H1 (cell line): Measurements from ENCODE around the gene TNFRSF8. TPM values are rescaled to one million over a fixed set of nuclear protein-coding genes. Genes with fewer than 3 reads are reported as not detected.

ENCODE experiments used
- CTCF ChIA-PET: fragments of 300-600 bp; sonication (Branson Sonifier 250); formaldehyde crosslinking; loops from one replicate; lab custom pipeline; 2021; ENCODE audit not compliant: partially characterized antibody; lab: Charles Lee
- POLR2A ChIA-PET: fragments of 300-600 bp; sonication (Branson Sonifier 250); formaldehyde crosslinking; loops from one replicate; lab custom pipeline; 2021; ENCODE audit warnings: inconsistent platforms; ENCODE audit not compliant: partially characterized antibody; lab: Charles Lee
- DNase-seq, 2 experiments: peaks; one replicate each; pipeline versions ENCODE4 v3.0.0 to v3.0.0-alpha.2; 2010 to 2022; ENCODE audit warnings: low spot score in 2 of 2, low read depth in 1 of 2, mixed read lengths in 1 of 2
- FAIRE-seq: peaks from 2 replicates; lab custom pipeline; 2011; peaks lifted over from hg19 to GRCh38; lab: Jason Lieb, UNC
- H2AFZ ChIP-seq: 2 replicates; pipeline ENCODE4 v1.8.1; 2012; ENCODE audit warnings: low read length, inconsistent platforms
- H2AK5ac ChIP-seq: 2 replicates; pipeline ENCODE4 v1.6.1; 2013; ENCODE audit warnings: low read depth, low read length
- H2BK120ac ChIP-seq: replicated peaks from 2 replicates; pipeline ENCODE3; 2013; ENCODE audit warnings: low read depth, low read length, inconsistent platforms
- H2BK12ac ChIP-seq: 2 replicates; pipeline ENCODE4 v1.6.1; 2013; ENCODE audit warnings: low read depth, low read length
- H2BK15ac ChIP-seq: 2 replicates; pipeline ENCODE4 v1.6.1; 2013; ENCODE audit warnings: low read length
- H2BK20ac ChIP-seq: 2 replicates; pipeline ENCODE4 v1.6.1; 2013; ENCODE audit warnings: low read length
- H2BK5ac ChIP-seq: 2 replicates; pipeline ENCODE4 v1.6.1; 2013; ENCODE audit warnings: low read depth, low read length
- H3K14ac ChIP-seq: 2 replicates; pipeline ENCODE4 v1.6.1; 2013; ENCODE audit warnings: inconsistent platforms; ENCODE audit not compliant: insufficient read length
- H3K18ac ChIP-seq: 2 replicates; pipeline ENCODE4 v1.6.1; 2013; ENCODE audit warnings: low read length; ENCODE audit errors: extremely low read depth
- H3K23ac ChIP-seq: 2 replicates; pipeline ENCODE4 v1.6.1; 2013; ENCODE audit warnings: inconsistent platforms; ENCODE audit not compliant: insufficient read length
- H3K23me2 ChIP-seq: 2 replicates; pipeline ENCODE4 v1.6.1; 2013; ENCODE audit warnings: low read depth, low read length
- H3K27ac ChIP-seq: 2 replicates; pipeline ENCODE4 v1.6.1; 2011; ENCODE audit warnings: low read depth, low read length, inconsistent platforms
- H3K27me3 ChIP-seq, 4 experiments: replicated peaks in 1 of 4; 1 replicate in 1 of 4; 2 replicates in 3 of 4; pipeline versions ENCODE4 v1.6.1 to v1.8.1; 2011 to 2013; ENCODE audit warnings: low read length in 3 of 4, mild to moderate bottlenecking in 3 of 4, inconsistent platforms in 2 of 4, mixed read lengths in 2 of 4, moderate library complexity in 1 of 4; ENCODE audit not compliant: control insufficient read depth in 3 of 4, insufficient read depth in 3 of 4; ENCODE audit errors: extremely low read depth in 1 of 4
- H3K36me3 ChIP-seq, 4 experiments: 2 replicates each; pipeline versions ENCODE4 v1.6.1 to v1.8.1; 2011 to 2013; ENCODE audit warnings: mild to moderate bottlenecking in 4 of 4, low read length in 3 of 4, moderate library complexity in 2 of 4, control low read depth in 1 of 4, inconsistent platforms in 1 of 4; ENCODE audit not compliant: insufficient read depth in 4 of 4, control insufficient read depth in 2 of 4
- H3K4ac ChIP-seq: replicated peaks from 2 replicates; pipeline ENCODE3; 2013; ENCODE audit warnings: low read length, low read depth, mixed read lengths, inconsistent platforms; ENCODE audit not compliant: insufficient read length
- H3K4me1 ChIP-seq, 4 experiments: replicated peaks in 1 of 4; 1 replicate in 1 of 4; 2 replicates in 3 of 4; pipeline versions ENCODE4 v1.6.1 to v1.8.1; 2011 to 2013; ENCODE audit warnings: low read length in 3 of 4, inconsistent platforms in 2 of 4, mixed read lengths in 1 of 4; ENCODE audit not compliant: insufficient read depth in 4 of 4, control insufficient read depth in 3 of 4
- H3K4me2 ChIP-seq, 2 experiments: 2 replicates each; pipeline versions ENCODE4 v1.6.1 to v1.8.1; 2011 to 2013; ENCODE audit warnings: low read depth in 2 of 2, low read length in 2 of 2, control low read depth in 1 of 2, inconsistent platforms in 1 of 2, mild to moderate bottlenecking in 1 of 2; ENCODE audit not compliant: insufficient read depth in 1 of 2
- H3K4me3 ChIP-seq, 4 experiments: fragments of 200-600, 300-600 bp in 1 of 4; sonication (generic), shearing (Covaris generic), sonication (Bioruptor Twin) in 1 of 4; 2 replicates each; pipeline versions ENCODE4 v1.5.1 to v1.8.1; 2011 to 2016; ENCODE audit warnings: low read length in 4 of 4, low read depth in 3 of 4, control low read depth in 2 of 4, inconsistent platforms in 2 of 4, mild to moderate bottlenecking in 2 of 4, mixed read lengths in 1 of 4, moderate library complexity in 1 of 4; ENCODE audit not compliant: insufficient read depth in 2 of 4; ENCODE audit errors: extremely low read depth in 1 of 4
- H3K56ac ChIP-seq: replicated peaks from 2 replicates; pipeline ENCODE3; 2013; ENCODE audit warnings: low read depth, mild to moderate bottlenecking, mixed read lengths, low read length, inconsistent platforms; ENCODE audit not compliant: insufficient read length
- H3K79me1 ChIP-seq: 2 replicates; pipeline ENCODE4 v1.6.1; 2013; ENCODE audit warnings: low read depth, low read length, control low read depth
- H3K79me2 ChIP-seq, 2 experiments: 2 replicates each; pipeline versions ENCODE4 v1.6.1 to v1.8.1; 2012 to 2013; ENCODE audit warnings: low read length in 2 of 2, mild to moderate bottlenecking in 2 of 2, inconsistent platforms in 1 of 2; ENCODE audit not compliant: insufficient read depth in 2 of 2, control insufficient read depth in 1 of 2
- H3K9ac ChIP-seq, 4 experiments: replicated peaks in 1 of 4; 1 replicate in 1 of 4; 2 replicates in 3 of 4; pipeline versions ENCODE4 v1.6.1 to v1.8.1; 2011 to 2013; ENCODE audit warnings: low read depth in 3 of 4, low read length in 3 of 4, control low read depth in 2 of 4, mild to moderate bottlenecking in 2 of 4, moderate library complexity in 2 of 4, inconsistent platforms in 1 of 4; ENCODE audit errors: extremely low read depth in 1 of 4
- H3K9me3 ChIP-seq, 2 experiments: 2 replicates each; pipeline versions ENCODE4 v1.6.1 to v1.8.1; 2012 to 2013; ENCODE audit warnings: mild to moderate bottlenecking in 2 of 2, moderate library complexity in 2 of 2, control low read depth in 1 of 2, inconsistent platforms in 1 of 2, low read depth in 1 of 2, low read length in 1 of 2, mixed read lengths in 1 of 2; ENCODE audit not compliant: insufficient read depth in 2 of 2
- H4K20me1 ChIP-seq, 2 experiments: replicated peaks in 1 of 2; 2 replicates each; pipeline versions ENCODE3 to v1.8.1; 2011 to 2013; ENCODE audit warnings: inconsistent platforms in 2 of 2, low read length in 2 of 2, mild to moderate bottlenecking in 1 of 2; ENCODE audit not compliant: insufficient read depth in 2 of 2, control insufficient read depth in 1 of 2
- H4K5ac ChIP-seq: 2 replicates; pipeline ENCODE4 v1.6.1; 2013; ENCODE audit warnings: low read length, low read depth, mixed read lengths, inconsistent platforms; ENCODE audit not compliant: insufficient read length
- H4K8ac ChIP-seq: 2 replicates; pipeline ENCODE4 v1.8.0; 2013; ENCODE audit warnings: mild to moderate bottlenecking, moderate library complexity, low read length, inconsistent platforms; ENCODE audit not compliant: insufficient read depth; ENCODE audit errors: extremely low read depth
- H4K91ac ChIP-seq: replicated peaks from 2 replicates; pipeline ENCODE3; 2013; ENCODE audit warnings: low read length, mixed read lengths, inconsistent platforms; ENCODE audit not compliant: insufficient read length
- ZNF274 ChIP-seq: IDR thresholded peaks from 2 replicates; pipeline ENCODE4 v1.7.0; 2012; ENCODE audit warnings: low read length, borderline replicate concordance; ENCODE audit errors: extremely low read depth
- WGBS, 2 experiments: shearing (Covaris generic) in 1 of 2; methylation state at CpG; one replicate each; pipeline versions ENCODE4 v1.1.6 to v1.1.7; 2013 to 2015; ENCODE audit warnings: low lambda C conversion rate in 2 of 2, mixed read lengths in 2 of 2, inconsistent platforms in 1 of 2, low coverage in 1 of 2, missing lambda C conversion rate in 1 of 2; ENCODE audit not compliant: insufficient replicate concordance in 2 of 2, insufficient coverage in 1 of 2, insufficient read length in 1 of 2; ENCODE audit errors: extremely low coverage in 1 of 2, missing lambda C conversion rate in 1 of 2; 5-methylcytosine and 5-hydroxymethylcytosine counted together
- polyA plus RNA-seq, 7 experiments: library from polyadenylated mRNA; depleted of rRNA in 3 of 7; stranded (reverse) in 5 of 7; unstranded in 2 of 7; fragments of >200 nt in 5 of 7; fragments of 200-250 nt in 2 of 7; gene quantifications; 1 replicate in 5 of 7; 2 replicates in 1 of 7; 4 replicates in 1 of 7; pipeline versions ENCODE4 v1.2.1 to v1.2.3, GENCODE V29; 2011 to 2013; ENCODE audit warnings: missing spikeins in 2 of 7, mixed read lengths in 2 of 7
- total RNA-seq: library from RNA; stranded (reverse); fragmentation: NEBNext Ultra II Directional; extraction: Animal tissue kit (Norgen Biotek cat#: 25700); gene quantifications from 2 replicates; pipeline ENCODE4 v1.2.1, GENCODE V29; 2021

Gene TNFRSF8
- total and polyA plus RNA-seq, 2 of the 8 experiments (the other 6 are each of a cell fraction or from before 2014, with no cell fraction given), result 23.2 to 32.7 TPM

DNA sequence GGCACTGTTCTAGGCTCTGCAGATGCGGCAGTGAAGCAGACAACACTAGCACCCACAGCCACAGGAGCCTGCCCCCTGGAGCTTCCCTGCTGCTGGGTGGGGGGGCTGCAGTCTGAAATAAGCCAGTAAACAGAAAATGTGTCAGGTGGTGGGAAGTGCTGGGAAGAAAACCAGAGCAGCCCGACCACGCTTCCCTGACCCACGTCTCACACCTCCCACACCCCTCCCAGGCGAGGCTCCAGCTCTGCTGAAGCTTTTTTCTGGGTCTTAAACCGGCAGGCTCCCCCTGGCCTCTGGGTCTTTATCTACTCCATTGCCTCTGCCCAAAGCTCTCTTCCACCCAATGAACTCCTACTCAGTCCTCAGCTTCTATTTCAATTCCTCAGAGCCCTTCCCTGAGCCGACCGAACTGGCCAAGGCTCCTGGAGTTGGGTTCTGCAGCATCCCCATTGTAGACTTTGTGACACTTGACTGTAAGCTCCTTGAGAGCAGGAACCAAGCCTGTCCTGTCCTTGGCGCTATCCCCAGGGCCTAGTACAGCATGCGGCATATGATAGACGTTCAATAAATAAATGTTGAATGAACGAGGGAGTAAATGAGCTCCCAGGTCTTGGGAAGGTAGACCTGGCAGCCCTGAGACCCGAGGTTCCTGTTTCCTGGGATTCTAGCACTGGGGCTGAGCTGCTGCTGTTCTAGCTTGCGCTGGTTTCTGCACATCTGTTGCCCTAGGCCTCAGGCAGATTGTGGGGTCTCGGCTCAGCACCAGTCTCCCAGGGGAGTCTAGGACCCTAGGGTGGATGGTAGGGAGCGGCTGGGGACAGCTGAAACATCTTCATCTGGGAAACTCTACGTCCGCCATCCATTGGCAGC, 25.4 kb upstream of the TNFRSF8 start:
- Histone ChIP-seq H3K79me1 (no peaks in the 10 kb centered on the region), H2BK20ac (no peak overlapping the region), H3K27ac (no peak overlapping the region), H4K91ac (no peak overlapping the region), H3K4me1 (no peaks in the 10 kb centered on the region; a peak in 1 of 7 replicates), H2BK15ac (no peak overlapping the region), H3K4me3 (no peak overlapping the region), H2BK12ac (no peak overlapping the region), H3K79me2 (no peaks in the 10 kb centered on the region), H4K8ac (no peak overlapping the region; the same call in none of the 2 replicates), H3K56ac (no peak overlapping the region), H3K27me3 (no peaks in the 10 kb centered on the region), H4K20me1 (no peaks in the 10 kb centered on the region), H3K4me2 (no peak overlapping the region), H3K9ac (no peak overlapping the region), H2BK5ac (no peak overlapping the region), H3K18ac (no peak overlapping the region), H4K5ac (no peak overlapping the region), H3K23me2 (no peaks in the 10 kb centered on the region), H3K9me3 (no peaks in the 10 kb centered on the region), H2BK120ac (no peak overlapping the region), H2AK5ac (no peak overlapping the region), H3K23ac (no peak overlapping the region), H3K36me3 (no peaks in the 10 kb centered on the region), H3K14ac (no peak overlapping the region), H3K4ac (no peak overlapping the region), H2AFZ (no peak overlapping the region)
- 92% methylated on average over 18 of the region's 18 CpGs; no CpG with 5 or more reads in 1 of the 2 experiments for WGBS, 2 experiments
- FAIRE-seq (no peak), DNase-seq (no peak)
- ChIA-PET POLR2A (interaction anchor here (0.6 to 3.8 kb wide), 18 partner anchors 8 to 1948 kb away, joined by 3 to 17 read pairs (median 4); partner anchors contain the start of genes MFN2, MIIP and TNFRSF8), CTCF (interaction anchor here (0.6 to 3.9 kb wide), 14 partner anchors 8 to 171 kb away, joined by 3 to 31 read pairs (median 5); no protein-coding TSS in a partner anchor)
- TF ChIP-seq ZNF274, result no peak
